HepG2 (cell line): ENCODE data around the gene COG5. TPM values are rescaled to one million over a fixed set of nuclear protein-coding genes. Genes with fewer than 3 reads are reported as not detected.

Experiments used
- ARNT ChIP-seq: fragments of 450-650 bp; IDR thresholded peaks from 2 replicates; pipeline ENCODE4 v1.6.1; 2017
- BATF2 ChIP-seq: sonication (generic); formaldehyde crosslinking; IDR thresholded peaks from 2 replicates; pipeline ENCODE4 v1.8.0; 2022; ENCODE audit warnings: mild to moderate bottlenecking, missing genetic modification reagents, moderate library complexity
- GATAD2A ChIP-seq: IDR thresholded peaks from 2 replicates; pipeline ENCODE4 v1.6.1; 2016
- HNF1B ChIP-seq: sonication (generic); formaldehyde crosslinking; IDR thresholded peaks from 2 replicates; pipeline ENCODE4 v1.5.1; 2020; ENCODE audit warnings: mild to moderate bottlenecking, moderate library complexity, missing genetic modification reagents
- MIER2 ChIP-seq: IDR thresholded peaks from 2 replicates; pipeline ENCODE4 v1.6.1; 2016; ENCODE audit warnings: missing biosample characterization, missing genetic modification reagents
- RNF219 ChIP-seq: sonication (generic); formaldehyde crosslinking; IDR thresholded peaks from 2 replicates; pipeline ENCODE4 v1.5.0; 2020; ENCODE audit warnings: mild to moderate bottlenecking, missing genetic modification reagents
- THAP7 ChIP-seq: sonication (generic); formaldehyde crosslinking; IDR thresholded peaks from 2 replicates; pipeline ENCODE4 v1.8.1; 2023; ENCODE audit warnings: mild to moderate bottlenecking, missing genetic modification reagents
- ZNF282 ChIP-seq: fragments of 450-650 bp; IDR thresholded peaks from 2 replicates; pipeline ENCODE4 v1.6.1; 2018; ENCODE audit not compliant: partially characterized antibody
- ZNF318 ChIP-seq: sonication (generic); formaldehyde crosslinking; IDR thresholded peaks from 2 replicates; pipeline ENCODE4 v1.4.0; 2020; ENCODE audit warnings: mild to moderate bottlenecking, missing genetic modification reagents
- ZNF414 ChIP-seq: sonication (generic); formaldehyde crosslinking; IDR thresholded peaks from 2 replicates; pipeline ENCODE4 v1.5.0; 2020; ENCODE audit warnings: missing genetic modification reagents
- ZNF564 ChIP-seq: sonication (generic); formaldehyde crosslinking; IDR thresholded peaks from 2 replicates; pipeline ENCODE4 v1.8.1; 2023; ENCODE audit warnings: mild to moderate bottlenecking, missing genetic modification reagents
- polyA plus RNA-seq, 8 experiments: library from polyadenylated mRNA; depleted of rRNA in 3 of 8; stranded (reverse) in 7 of 8; unstranded in 1 of 8; fragments of >200 nt; fragmentation: Illumina TruSeq in 4 of 8; extraction: Trizol in 4 of 8; gene quantifications; 2 replicates each; pipeline versions ENCODE4 v1.2.1 to v1.2.3, GENCODE V29; 2011 to 2016; ENCODE audit warnings: low read depth in 4 of 8, missing spikeins in 1 of 8, mixed read lengths in 1 of 8; ENCODE audit not compliant: insufficient read depth in 1 of 8
- total RNA-seq, 5 experiments: library from RNA; depleted of rRNA; stranded (reverse); fragments of >200 nt; fragmentation: Illumina TruSeq; extraction: Trizol; gene quantifications; 2 replicates each; pipeline ENCODE4 v1.2.3, GENCODE V29; 2016; ENCODE audit warnings: low read depth in 1 of 5

COG5 gene
- total and polyA plus RNA-seq, 2 of the 13 experiments (the other 11 are each of a cell fraction or from before 2014, with no cell fraction given), result 20.4 to 31.3 TPM

GRCh38 chr7:107579885-107580715 is 16.4 kb upstream of the COG5 start, which contains the start of gene BCAP29 (continued):
- TF ChIP-seq BATF2 (CRISPR knock-in tag), result no peak
- TF ChIP-seq ZNF564, result peak; percentile 57; the same call in 1 of the 2 replicates
- no peak for TF ChIP-seq GATAD2A (CRISPR knock-in tag)
- TF ChIP-seq RNF219 (CRISPR knock-in tag), result no peak; the same call in 1 of the 2 replicates
- TF ChIP-seq HNF1B, result no peak
- no peak for TF ChIP-seq ZNF318 (CRISPR knock-in tag)
- TF ChIP-seq ARNT, result no peak
- no peak for TF ChIP-seq ZNF414 (CRISPR knock-in tag)
- TF ChIP-seq ZNF282, result no peak
- no peak for TF ChIP-seq THAP7 (CRISPR knock-in tag)
- TF ChIP-seq MIER2 (CRISPR knock-in tag), result no peak
